IMR-90 (cell line): ENCODE data around the gene STAG2. TPM values are rescaled to one million over a fixed set of nuclear protein-coding genes. Genes with fewer than 3 reads are reported as not detected.

ENCODE experiments used
- ATAC-seq: fragments of 200-7000 bp; cut with Tn5 transposase; 2 replicates; pipeline ENCODE4 v1.9.1; 2020; ENCODE audit warnings: low read depth, mild to moderate bottlenecking, moderate library complexity
- BruUV-seq: library from RNA; stranded (reverse); fragments of 400-500 nt; replicated peaks from 2 replicates; lab custom pipeline; 2021; lab: Mats Ljungman, UMichigan
- CTCF ChIA-PET: fragments of 300-600 bp; formaldehyde crosslinking; extraction: SDS; loops from one replicate; lab custom pipeline; 2021; ENCODE audit warnings: antibody characterized with exemption; lab: Yijun Ruan, JAX
- POLR2A ChIA-PET: fragments of 300-600 bp; sonication (Branson Sonifier 250); formaldehyde crosslinking; loops from one replicate; lab custom pipeline; 2022; ENCODE audit warnings: antibody characterized with exemption; ENCODE audit not compliant: unreplicated experiment; lab: Charles Lee
- DNase-seq: peaks from one replicate; pipeline ENCODE4 v3.0.0; 2013
- H2AFZ ChIP-seq: replicated peaks from 2 replicates; pipeline ENCODE3; 2013; ENCODE audit warnings: low read length, mild to moderate bottlenecking; ENCODE audit not compliant: poor library complexity
- H2AK5ac ChIP-seq: 2 replicates; pipeline ENCODE4 v1.6.1; 2013; ENCODE audit warnings: low read depth, low read length, inconsistent platforms
- H2AK9ac ChIP-seq: replicated peaks from 2 replicates; pipeline ENCODE3; 2013; ENCODE audit warnings: mild to moderate bottlenecking, low read depth, low read length, moderate library complexity; ENCODE audit not compliant: poor library complexity
- H2BK120ac ChIP-seq: 2 replicates; pipeline ENCODE4 v1.6.1; 2013; ENCODE audit warnings: low read depth, low read length, inconsistent platforms
- H2BK15ac ChIP-seq: 3 replicates; pipeline ENCODE4 v1.6.1; 2013; ENCODE audit warnings: low read depth, low read length, inconsistent platforms
- H2BK20ac ChIP-seq: 2 replicates; pipeline ENCODE4 v1.6.1; 2013; ENCODE audit warnings: low read depth, mild to moderate bottlenecking, inconsistent platforms, low read length, moderate library complexity
- H2BK5ac ChIP-seq: 2 replicates; pipeline ENCODE4 v1.6.1; 2013; ENCODE audit warnings: mild to moderate bottlenecking, low read depth, low read length, inconsistent platforms; ENCODE audit not compliant: poor library complexity, severe bottlenecking
- H3K14ac ChIP-seq: replicated peaks from 2 replicates; pipeline ENCODE4 v1.6.1; 2013; ENCODE audit warnings: low read depth, low read length, inconsistent platforms
- H3K18ac ChIP-seq: 2 replicates; pipeline ENCODE4 v1.6.1; 2013; ENCODE audit warnings: low read depth, low read length, control low read depth
- H3K23ac ChIP-seq: 2 replicates; pipeline ENCODE4 v1.6.1; 2013; ENCODE audit warnings: low read depth, low read length, inconsistent platforms
- H3K27ac ChIP-seq: 2 replicates; pipeline ENCODE4 v1.5.1; 2013; ENCODE audit warnings: mild to moderate bottlenecking, control low read depth, low read length; ENCODE audit not compliant: insufficient read depth
- H3K27me3 ChIP-seq: 2 replicates; pipeline ENCODE4 v1.6.1; 2013; ENCODE audit warnings: low read length; ENCODE audit not compliant: control insufficient read depth, insufficient read depth
- H3K36me3 ChIP-seq: 2 replicates; pipeline ENCODE4 v1.6.1; 2013; ENCODE audit warnings: low read length, mixed read lengths; ENCODE audit not compliant: control insufficient read depth, insufficient read depth
- H3K4ac ChIP-seq: 2 replicates; pipeline ENCODE4 v1.6.1; 2013; ENCODE audit warnings: low read depth, low read length, inconsistent platforms
- H3K4me1 ChIP-seq: 2 replicates; pipeline ENCODE4 v1.6.1; 2013; ENCODE audit warnings: low read length, mixed read lengths; ENCODE audit not compliant: control insufficient read depth, insufficient read depth
- H3K4me2 ChIP-seq: 2 replicates; pipeline ENCODE4 v1.6.1; 2013; ENCODE audit warnings: low read depth, mild to moderate bottlenecking, control low read depth, low read length, moderate library complexity
- H3K4me3 ChIP-seq: 2 replicates; pipeline ENCODE4 v1.5.1; 2013; ENCODE audit warnings: low read depth, mild to moderate bottlenecking, control low read depth, low read length, moderate library complexity; ENCODE audit not compliant: insufficient read depth
- H3K56ac ChIP-seq: 2 replicates; pipeline ENCODE4 v1.6.1; 2013; ENCODE audit warnings: low read length, inconsistent platforms; ENCODE audit not compliant: insufficient read depth; ENCODE audit errors: extremely low read depth
- H3K79me1 ChIP-seq, 2 experiments: 2 replicates each; pipeline ENCODE4 v1.6.1; 2013; ENCODE audit warnings: low read length in 2 of 2, inconsistent platforms in 1 of 2, low read depth in 1 of 2
- H3K9ac ChIP-seq: 2 replicates; pipeline ENCODE4 v1.6.1; 2013; ENCODE audit warnings: low read depth, low read length, control low read depth
- H3K9me1 ChIP-seq: 2 replicates; pipeline ENCODE4 v1.6.1; 2013; ENCODE audit warnings: low read length, inconsistent platforms; ENCODE audit not compliant: insufficient read depth
- H3K9me3 ChIP-seq: 2 replicates; pipeline ENCODE4 v1.6.1; 2013; ENCODE audit warnings: low read length; ENCODE audit not compliant: control insufficient read depth, insufficient read depth
- H4K20me1 ChIP-seq: 2 replicates; pipeline ENCODE4 v1.6.1; 2013; ENCODE audit warnings: low read length, inconsistent platforms; ENCODE audit not compliant: insufficient read depth
- H4K5ac ChIP-seq: 2 replicates; pipeline ENCODE4 v1.6.1; 2013; ENCODE audit warnings: mild to moderate bottlenecking, low read depth, low read length, control low read depth
- H4K8ac ChIP-seq, 2 experiments: 2 replicates each; pipeline ENCODE4 v1.6.1; 2013; ENCODE audit warnings: low read depth in 2 of 2, low read length in 2 of 2, control low read depth in 1 of 2, inconsistent platforms in 1 of 2
- H4K91ac ChIP-seq: 2 replicates; pipeline ENCODE4 v1.6.1; 2013; ENCODE audit warnings: low read depth, low read length, inconsistent platforms; ENCODE audit not compliant: insufficient read depth
- BHLHE40 ChIP-seq: fragments of 150-350 bp; IDR thresholded peaks from 2 replicates; pipeline ENCODE4 v1.6.1; 2016; ENCODE audit warnings: mild to moderate bottlenecking, low read depth, low read length
- CHD1 ChIP-seq: IDR thresholded peaks from 2 replicates; pipeline ENCODE4 v1.6.1; 2012; ENCODE audit warnings: low read depth, low read length, improper control_type of control experiment
- MAZ ChIP-seq: IDR thresholded peaks from 2 replicates; pipeline ENCODE4 v1.6.1; 2012; ENCODE audit warnings: low read depth, mild to moderate bottlenecking, low read length, improper control_type of control experiment, moderate library complexity, borderline replicate concordance
- MXI1 ChIP-seq: IDR thresholded peaks from 2 replicates; pipeline ENCODE4 v1.6.1; 2012; ENCODE audit warnings: low read depth, mild to moderate bottlenecking, low read length, moderate library complexity, borderline replicate concordance
- NFE2L2 ChIP-seq: fragments of 150-350 bp; IDR thresholded peaks from 2 replicates; pipeline ENCODE4 v1.6.1; 2016; ENCODE audit warnings: low read depth, mild to moderate bottlenecking, low read length
- POLR2A ChIP-seq: IDR thresholded peaks from 2 replicates; pipeline ENCODE4 v1.6.1; 2012; ENCODE audit warnings: mild to moderate bottlenecking, low read depth, low read length
- SMC3 ChIP-seq: fragments of 150-350 bp; IDR thresholded peaks from 2 replicates; pipeline ENCODE4 v1.6.1; 2016; ENCODE audit warnings: low read depth, mild to moderate bottlenecking, antibody characterized with exemption, low read length, moderate library complexity
- WGBS, 2 experiments: methylation state at CpG; one replicate each; pipeline versions ENCODE4 v1.1.5 to v1.1.7; 2013; ENCODE audit warnings: missing lambda C conversion rate in 2 of 2; ENCODE audit not compliant: insufficient read length in 1 of 2; ENCODE audit errors: extremely low coverage in 2 of 2; 5-methylcytosine and 5-hydroxymethylcytosine counted together
- dilution Hi-C: fragments of 300-500 bp; cut with HindIII; formaldehyde crosslinking; loops from one replicate; pipeline ENCODE4 v1.14.3; 2018; ENCODE audit warnings: low sequenced_read_pairs; ENCODE audit not compliant: unreplicated experiment
- in situ Hi-C: fragments of 300-500 bp; cut with MboI; formaldehyde crosslinking; loops from 3 replicates; pipeline ENCODE4 v1.14.3; 2019; ENCODE audit warnings: low sequenced_read_pairs, inconsistent platforms, mixed read lengths
- intact Hi-C: fragments of 100-400 bp; cut with micrococcal nuclease; formaldehyde crosslinking; loops from 2 replicates; pipeline ENCODE4 v1.10.0; 2022
- polyA plus RNA-seq, 3 experiments: library from polyadenylated mRNA; depleted of rRNA; stranded (reverse); fragments of >200 nt; gene quantifications; 2 replicates each; pipeline ENCODE4 v1.2.3, GENCODE V29; 2012; ENCODE audit warnings: low replicate concordance in 1 of 3
- total RNA-seq: library from RNA; depleted of rRNA; stranded (reverse); fragments of >200 nt; gene quantifications from 2 replicates; pipeline ENCODE4 v1.2.3, GENCODE V29; 2012
- TF ChIP-seq, protein P1 (sequence below): conservative IDR thresholded peaks from 2 replicates; pipeline ENCODE4 v1.5.1; 2012; ENCODE audit warnings: mild to moderate bottlenecking, low read depth, low read length, improper control_type of control experiment

STAG2 gene
- total and polyA plus RNA-seq, 2 of the 4 experiments (the other 2 are of a cell fraction), result 19.6 to 71.2 TPM

DNA sequence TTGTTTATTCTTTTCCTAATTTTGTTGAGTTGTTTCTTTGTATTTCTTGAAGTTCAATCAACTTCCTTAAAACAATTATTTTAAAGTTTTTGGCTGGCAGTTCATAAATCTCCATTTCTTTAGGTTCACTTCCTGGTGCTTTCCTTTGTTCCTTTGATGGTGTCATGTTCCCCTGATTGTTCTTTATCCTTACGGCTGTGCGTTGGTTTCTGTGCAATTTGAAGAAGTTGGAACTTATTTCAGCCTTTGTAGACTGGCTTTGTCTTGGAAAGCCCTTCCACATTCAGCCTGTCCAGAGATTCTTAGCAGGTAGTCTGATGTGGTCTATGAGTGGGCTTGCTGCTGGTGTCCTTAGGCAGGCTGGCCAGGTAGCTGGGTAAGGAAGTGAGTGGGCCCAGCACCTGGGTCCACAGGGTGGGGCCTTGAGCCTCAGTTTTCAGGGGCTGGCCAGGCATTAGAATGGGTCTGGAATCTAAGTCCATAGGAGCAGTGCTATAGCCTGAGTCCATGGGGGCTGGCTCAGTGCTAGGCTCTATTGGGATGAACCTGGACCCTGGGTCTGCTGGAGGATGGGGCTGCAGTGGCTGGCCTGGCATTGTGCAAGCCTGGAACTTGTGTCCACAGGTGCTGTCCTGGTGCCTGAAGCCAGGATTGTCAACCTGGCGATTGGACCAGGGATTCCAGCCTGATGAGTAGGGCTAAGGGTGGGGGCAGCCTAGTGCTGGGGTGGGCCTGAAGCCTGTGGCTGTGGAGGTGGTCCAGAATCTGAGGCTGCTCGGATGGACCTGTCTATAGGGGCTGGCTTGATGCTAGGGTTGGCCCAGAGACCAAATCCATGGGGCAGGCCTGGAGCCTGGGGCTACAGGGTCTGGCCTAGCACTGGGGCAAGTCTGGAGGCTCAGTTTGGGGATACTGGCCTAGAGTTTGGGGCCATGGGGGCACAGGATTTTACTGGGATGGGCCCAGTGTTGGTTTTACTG, 152.4 kb downstream of the STAG2 start:
- Histone ChIP-seq H3K4ac (no peak overlapping the region), H3K56ac (no peak overlapping the region), H3K23ac (no peak overlapping the region), H3K18ac (no peak overlapping the region), H3K27ac (no peak overlapping the region), H3K4me1 (no peaks in the 10 kb centered on the region), H3K4me2 (no peak overlapping the region), H3K27me3 (no peaks in the 10 kb centered on the region), H2AFZ (no peak overlapping the region), H2BK20ac (no peak overlapping the region), H4K91ac (no peak overlapping the region), H3K14ac (no peak overlapping the region), H2BK15ac (no peak overlapping the region), H4K20me1 (no peaks in the 10 kb centered on the region), H3K9me3 (no peaks in the 10 kb centered on the region), H2BK120ac (no peak overlapping the region), H3K79me1 (no peaks in the 10 kb centered on the region), H2AK9ac (peak overlapping the region; percentile 61), H4K5ac (no peak overlapping the region), H3K9ac (no peak overlapping the region), H2BK5ac (no peak overlapping the region), H3K9me1 (no peaks in the 10 kb centered on the region), H3K4me3 (no peak overlapping the region), H2AK5ac (no peak overlapping the region), H3K36me3 (no peaks in the 10 kb centered on the region), H4K8ac (no peak overlapping the region)
- in situ Hi-C loops, result no loop called here
- CTCF ChIA-PET, result no interaction called here
- dilution Hi-C loops, result no loop called here
- intact Hi-C loops, result no loop called here
- 50% methylated on average over 1 of the region's 4 CpGs; no CpG with 5 or more reads in 1 of the 2 experiments for WGBS, 2 experiments
- BruUV-seq, result no TSS peak
- DNase-seq, result no peak
- no peak for ATAC-seq
- POLR2A ChIA-PET, result no interaction called here
- TF ChIP-seq NFE2L2, result no peak
- TF ChIP-seq CHD1, result no peak
- TF ChIP-seq, protein P1, sequence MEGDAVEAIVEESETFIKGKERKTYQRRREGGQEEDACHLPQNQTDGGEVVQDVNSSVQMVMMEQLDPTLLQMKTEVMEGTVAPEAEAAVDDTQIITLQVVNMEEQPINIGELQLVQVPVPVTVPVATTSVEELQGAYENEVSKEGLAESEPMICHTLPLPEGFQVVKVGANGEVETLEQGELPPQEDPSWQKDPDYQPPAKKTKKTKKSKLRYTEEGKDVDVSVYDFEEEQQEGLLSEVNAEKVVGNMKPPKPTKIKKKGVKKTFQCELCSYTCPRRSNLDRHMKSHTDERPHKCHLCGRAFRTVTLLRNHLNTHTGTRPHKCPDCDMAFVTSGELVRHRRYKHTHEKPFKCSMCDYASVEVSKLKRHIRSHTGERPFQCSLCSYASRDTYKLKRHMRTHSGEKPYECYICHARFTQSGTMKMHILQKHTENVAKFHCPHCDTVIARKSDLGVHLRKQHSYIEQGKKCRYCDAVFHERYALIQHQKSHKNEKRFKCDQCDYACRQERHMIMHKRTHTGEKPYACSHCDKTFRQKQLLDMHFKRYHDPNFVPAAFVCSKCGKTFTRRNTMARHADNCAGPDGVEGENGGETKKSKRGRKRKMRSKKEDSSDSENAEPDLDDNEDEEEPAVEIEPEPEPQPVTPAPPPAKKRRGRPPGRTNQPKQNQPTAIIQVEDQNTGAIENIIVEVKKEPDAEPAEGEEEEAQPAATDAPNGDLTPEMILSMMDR, result no peak
- no peak for TF ChIP-seq POLR2A
- no peak for TF ChIP-seq BHLHE40
- TF ChIP-seq MXI1, result no peak
- TF ChIP-seq SMC3, result no peak
- no peak for TF ChIP-seq MAZ
